Measurements from ENCODE around the gene KLHDC7A. TPM values are rescaled to one million over a fixed set of nuclear protein-coding genes. Genes with fewer than 3 reads are reported as not detected.

The KLHDC7A gene
- total RNA-seq, 2 donors from 2014 or later: not detected

- no peak overlapping the region for H3K27ac Mint-ChIP-seq
- no peaks in the 10 kb centered on the region for H3K4me1 Mint-ChIP-seq (ENCODE audit: low read depth)
- no peak for ATAC-seq (replicated peaks in 1 of 2)
- H3K9me3 Mint-ChIP-seq: no peaks in the 10 kb centered on the region
- peaks cover 20% of the 10 kb centered on the region for H3K27me3 Mint-ChIP-seq (ENCODE audit: low read depth)
- DNase-seq: no peak
- H3K4me3 Mint-ChIP-seq: no peak overlapping the region
- no peaks in the 10 kb centered on the region for H3K36me3 Mint-ChIP-seq (ENCODE audit: insufficient read depth in 2 of 2)
These were observed 47.2 kb downstream of the KLHDC7A start for GRCh38 chr1:18527921-18528320.

- Mint-ChIP-seq H3K27ac (no peak overlapping the region), H3K9me3 (no peaks in the 10 kb centered on the region), H3K27me3 (ENCODE audit: low read depth) (peaks cover 20% of the 10 kb centered on the region), H3K4me3 (no peak overlapping the region), H3K36me3 (ENCODE audit: insufficient read depth in 2 of 2) (no peaks in the 10 kb centered on the region), H3K4me1 (ENCODE audit: low read depth) (no peaks in the 10 kb centered on the region)
- no peak for ATAC-seq (replicated peaks in 1 of 2)
- DNase-seq: no peak
These were observed 47.9 kb downstream of the KLHDC7A start for GRCh38 chr1:18528616-18529015.

GRCh38 chr1:18529714-18530113 is 49.0 kb downstream of the KLHDC7A start:
- ATAC-seq (replicated peaks in 1 of 2) (no peak), DNase-seq (no peak)
- H3K27me3 Mint-ChIP-seq (ENCODE audit: low read depth): peaks cover 26% of the 10 kb centered on the region
- no peak overlapping the region for H3K4me3 Mint-ChIP-seq
- H3K36me3 Mint-ChIP-seq (ENCODE audit: insufficient read depth in 2 of 2): no peaks in the 10 kb centered on the region
- no peak overlapping the region for H3K27ac Mint-ChIP-seq
- no peaks in the 10 kb centered on the region for H3K4me1 Mint-ChIP-seq (ENCODE audit: low read depth)
- no peaks in the 10 kb centered on the region for H3K9me3 Mint-ChIP-seq

- Mint-ChIP-seq H3K9me3 (no peaks in the 10 kb centered on the region), H3K27me3 (ENCODE audit: low read depth) (peaks cover 26% of the 10 kb centered on the region), H3K4me1 (ENCODE audit: low read depth) (no peaks in the 10 kb centered on the region), H3K4me3 (no peak overlapping the region), H3K36me3 (ENCODE audit: insufficient read depth in 2 of 2) (no peaks in the 10 kb centered on the region), H3K27ac (no peak overlapping the region)
- ATAC-seq (replicated peaks in 1 of 2): no peak
- DNase-seq: peak in 1 of 2 donors; percentile 1
These were observed 50.1 kb downstream of the KLHDC7A start for GRCh38 chr1:18530587-18531502.

GRCh38 chr1:18531503-18531845 is 50.7 kb downstream of the KLHDC7A start:
- peaks cover 26% of the 10 kb centered on the region for H3K27me3 Mint-ChIP-seq (ENCODE audit: low read depth)
- H3K9me3 Mint-ChIP-seq: no peaks in the 10 kb centered on the region
- H3K4me1 Mint-ChIP-seq (ENCODE audit: low read depth): no peaks in the 10 kb centered on the region
- ATAC-seq (replicated peaks in 1 of 2) (no peak), DNase-seq (no peak)
- no peak overlapping the region for H3K27ac Mint-ChIP-seq
- H3K36me3 Mint-ChIP-seq (ENCODE audit: insufficient read depth in 2 of 2): no peaks in the 10 kb centered on the region
- H3K4me3 Mint-ChIP-seq: no peak overlapping the region

- no peak overlapping the region for H3K4me3 Mint-ChIP-seq
- no peaks in the 10 kb centered on the region for H3K4me1 Mint-ChIP-seq (ENCODE audit: low read depth)
- no peak for DNase-seq
- peaks cover 26% of the 10 kb centered on the region for H3K27me3 Mint-ChIP-seq (ENCODE audit: low read depth)
- no peak for ATAC-seq (replicated peaks in 1 of 2)
- no peaks in the 10 kb centered on the region for H3K36me3 Mint-ChIP-seq (ENCODE audit: insufficient read depth in 2 of 2)
- H3K27ac Mint-ChIP-seq: no peak overlapping the region
- H3K9me3 Mint-ChIP-seq: no peaks in the 10 kb centered on the region
These were observed 51.9 kb downstream of the KLHDC7A start for GRCh38 chr1:18532390-18533170.

- H3K4me1 Mint-ChIP-seq (ENCODE audit: low read depth): no peaks in the 10 kb centered on the region
- H3K9me3 Mint-ChIP-seq: no peaks in the 10 kb centered on the region
- peaks cover 26% of the 10 kb centered on the region for H3K27me3 Mint-ChIP-seq (ENCODE audit: low read depth)
- H3K4me3 Mint-ChIP-seq: no peak overlapping the region
- no peak for DNase-seq
- no peaks in the 10 kb centered on the region for H3K36me3 Mint-ChIP-seq (ENCODE audit: insufficient read depth in 2 of 2)
- ATAC-seq (replicated peaks in 1 of 2): no peak
- H3K27ac Mint-ChIP-seq: no peak overlapping the region
These were observed 52.5 kb downstream of the KLHDC7A start for GRCh38 chr1:18533259-18533658.

- H3K4me1 Mint-ChIP-seq (ENCODE audit: low read depth): no peaks in the 10 kb centered on the region
These were observed 54.1 kb downstream of the KLHDC7A start for GRCh38 chr1:18534810-18535205.

More at GRCh38 chr1:18534810-18535205, 54.1 kb downstream of the KLHDC7A start:
- Mint-ChIP-seq H3K27ac (no peak overlapping the region), H3K4me3 (no peak overlapping the region), H3K36me3 (ENCODE audit: insufficient read depth in 2 of 2) (no peaks in the 10 kb centered on the region), H3K9me3 (no peaks in the 10 kb centered on the region), H3K27me3 (ENCODE audit: low read depth) (peaks cover 25% of the 10 kb centered on the region)
- ATAC-seq (replicated peaks in 1 of 2) (no peak), DNase-seq (no peak)

Other genes starting within 250 kb of the KLHDC7A start
- not detected for gene PAX7, start 149.9 kb downstream of the KLHDC7A start, total RNA-seq